HG03378 (cell line): Measurements from ENCODE around the gene ASB2.

Experiments used
- ATAC-seq: cut with Tn5 transposase; IDR thresholded peaks from one replicate; pipeline ENCODE4 v1.9.1; 2021; ENCODE audit warnings: mild to moderate bottlenecking, moderate library complexity; ENCODE audit not compliant: unreplicated experiment

The ASB2 gene

GRCh38 chr14:94001501-94002396, 25.4 kb upstream of the ASB2 start:
- peak; percentile 53 for ATAC-seq

- no peak for ATAC-seq
Observed at GRCh38 chr14:94001016-94001415, 24.6 kb upstream of the ASB2 start.

- ATAC-seq: no peak
Observed at GRCh38 chr14:94000267-94000666, 23.9 kb upstream of the ASB2 start.

- no peak for ATAC-seq
Observed at GRCh38 chr14:93999573-93999972, 23.2 kb upstream of the ASB2 start.

GRCh38 chr14:93998871-93999403, 22.6 kb upstream of the ASB2 start:
- ATAC-seq: no peak

- ATAC-seq: no peak
Observed at GRCh38 chr14:93997916-93998870, 21.8 kb upstream of the ASB2 start.

GRCh38 chr14:93997082-93997481, 20.7 kb upstream of the ASB2 start, which contains the start of gene CCDC197:
Gene CCDC197, plus strand, starts transcription at chr14:93997301. Its CDS starts 831 bp downstream, at chr14:93998132.
- no peak for ATAC-seq

- no peak for ATAC-seq
Observed at GRCh38 chr14:93996130-93996695, 19.8 kb upstream of the ASB2 start.

GRCh38 chr14:93994919-93995682, 18.7 kb upstream of the ASB2 start:
- no peak for ATAC-seq

- no peak for ATAC-seq
Observed at GRCh38 chr14:93993382-93993781, 17.0 kb upstream of the ASB2 start.

- no peak for ATAC-seq
Observed at GRCh38 chr14:93991649-93992048, 15.3 kb upstream of the ASB2 start.

GRCh38 chr14:93991212-93991611, 14.8 kb upstream of the ASB2 start:
- no peak for ATAC-seq

- ATAC-seq: peak; percentile 78
Observed at GRCh38 chr14:93989939-93990338, 13.6 kb upstream of the ASB2 start.

- ATAC-seq: no peak
Observed at GRCh38 chr14:93987815-93988476, 11.6 kb upstream of the ASB2 start.

GRCh38 chr14:93987376-93987775, 11.0 kb upstream of the ASB2 start:
- ATAC-seq: no peak

GRCh38 chr14:93986955-93987354, 10.6 kb upstream of the ASB2 start:
- ATAC-seq: no peak

- ATAC-seq: no peak
Observed at GRCh38 chr14:93984987-93985410, 8.6 kb upstream of the ASB2 start.

GRCh38 chr14:93984070-93984469, 7.7 kb upstream of the ASB2 start:
- no peak for ATAC-seq

- no peak for ATAC-seq
Observed at GRCh38 chr14:93982230-93983007, 6.0 kb upstream of the ASB2 start.
